HEK293 (cell line): ENCODE data around the gene MAPK14.

Experiments
- CTCF ChIA-PET: fragments of 350-600 bp; formaldehyde crosslinking; extraction: SDS; loops from one replicate; lab custom pipeline; 2021; ENCODE audit warnings: antibody characterized with exemption; lab: Yijun Ruan, JAX
- POLR2A ChIA-PET: fragments of 300-600 bp; formaldehyde crosslinking; extraction: SDS; loops from one replicate; lab custom pipeline; 2020; ENCODE audit warnings: antibody characterized with exemption, inconsistent platforms; lab: Yijun Ruan, JAX
- H3K27ac ChIP-seq: fragments of 200-500 bp; sonication (Bioruptor generic); 2 replicates; pipeline ENCODE4 v1.5.1; 2014; ENCODE audit warnings: low read depth, low read length, control low read depth, inconsistent platforms; ENCODE audit errors: extremely low read depth
- H3K36me3 ChIP-seq, 2 experiments: fragments of 200-500 bp in 1 of 2; sonication (Bioruptor generic) in 1 of 2; 1 replicate in 1 of 2; 2 replicates in 1 of 2; pipeline ENCODE4 v1.5.1; 2014 to 2017; ENCODE audit warnings: inconsistent platforms in 2 of 2, low read length in 2 of 2; ENCODE audit not compliant: control insufficient read depth in 2 of 2, insufficient read depth in 1 of 2
- H3K4me1 ChIP-seq: fragments of 200-500 bp; sonication (Bioruptor generic); 2 replicates; pipeline ENCODE4 v1.5.1; 2014; ENCODE audit warnings: mild to moderate bottlenecking, low read length, inconsistent platforms; ENCODE audit not compliant: control insufficient read depth, insufficient read depth
- H3K4me3 ChIP-seq: 2 replicates; pipeline ENCODE4 v1.5.1; 2011; ENCODE audit warnings: low read depth, mild to moderate bottlenecking, control low read depth, low read length, moderate library complexity
- H3K9me3 ChIP-seq: fragments of 200-500 bp; sonication (Bioruptor generic); 2 replicates; pipeline ENCODE4 v1.5.1; 2014; ENCODE audit warnings: low read depth, low read length, inconsistent platforms; ENCODE audit not compliant: control insufficient read depth, insufficient read depth
- GFI1B ChIP-seq: fragments of 450-650 bp; formaldehyde crosslinking; IDR thresholded peaks from 2 replicates; pipeline ENCODE4 v1.5.1; 2016; ENCODE audit warnings: missing biosample characterization, missing genetic modification characterization
- GLI4 ChIP-seq: fragments of 450-650 bp; formaldehyde crosslinking; IDR thresholded peaks from 2 replicates; pipeline ENCODE4 v1.5.1; 2016; ENCODE audit warnings: missing biosample characterization, missing genetic modification characterization
- KLF1 ChIP-seq: fragments of 450-650 bp; formaldehyde crosslinking; IDR thresholded peaks from 2 replicates; pipeline ENCODE4 v1.5.1; 2016; ENCODE audit warnings: missing biosample characterization, missing genetic modification characterization
- SCRT2 ChIP-seq: fragments of 450-650 bp; formaldehyde crosslinking; IDR thresholded peaks from 2 replicates; pipeline ENCODE4 v1.5.1; 2016; ENCODE audit warnings: missing biosample characterization, missing genetic modification characterization
- ZBTB21 ChIP-seq: fragments of 450-650 bp; formaldehyde crosslinking; IDR thresholded peaks from 2 replicates; pipeline ENCODE4 v1.5.1; 2017; ENCODE audit warnings: missing biosample characterization, missing genetic modification characterization
- ZIC2 ChIP-seq: fragments of 450-650 bp; formaldehyde crosslinking; IDR thresholded peaks from 2 replicates; pipeline ENCODE4 v1.5.1; 2016; ENCODE audit warnings: missing biosample characterization, missing genetic modification characterization
- ZNF157 ChIP-seq: fragments of 450-650 bp; formaldehyde crosslinking; IDR thresholded peaks from 2 replicates; pipeline ENCODE4 v1.5.1; 2016; ENCODE audit warnings: missing biosample characterization, missing genetic modification characterization
- ZNF292 ChIP-seq: fragments of 450-650 bp; formaldehyde crosslinking; IDR thresholded peaks from 2 replicates; pipeline ENCODE4 v1.5.1; 2016; ENCODE audit warnings: low read depth, missing biosample characterization, missing genetic modification characterization, borderline replicate concordance
- ZNF354C ChIP-seq: fragments of 450-650 bp; formaldehyde crosslinking; IDR thresholded peaks from 2 replicates; pipeline ENCODE4 v1.5.1; 2016; ENCODE audit warnings: missing biosample characterization, missing genetic modification characterization, low read depth, borderline replicate concordance
- ZNF394 ChIP-seq: fragments of 450-650 bp; formaldehyde crosslinking; IDR thresholded peaks from 2 replicates; pipeline ENCODE4 v1.5.1; 2016; ENCODE audit warnings: missing biosample characterization, missing genetic modification characterization, mild to moderate bottlenecking, moderate library complexity, borderline replicate concordance
- ZNF473 ChIP-seq: fragments of 450-650 bp; formaldehyde crosslinking; IDR thresholded peaks from 2 replicates; pipeline ENCODE4 v1.5.1; 2017; ENCODE audit warnings: missing biosample characterization, missing genetic modification characterization
- ZNF629 ChIP-seq: fragments of 450-650 bp; formaldehyde crosslinking; IDR thresholded peaks from 2 replicates; pipeline ENCODE4 v1.5.1; 2017; ENCODE audit warnings: missing biosample characterization, missing genetic modification characterization
- ZNF677 ChIP-seq: fragments of 450-650 bp; IDR thresholded peaks from 2 replicates; pipeline ENCODE4 v1.5.0; 2018; ENCODE audit warnings: missing biosample characterization, mild to moderate bottlenecking, missing genetic modification characterization, moderate library complexity
- TF ChIP-seq, protein P1 (sequence below): fragments of 450-650 bp; formaldehyde crosslinking; IDR thresholded peaks from 2 replicates; pipeline ENCODE4 v1.5.1; 2016; ENCODE audit warnings: missing biosample characterization, missing genetic modification characterization
- TF ChIP-seq, protein P2 (sequence below): fragments of 450-650 bp; formaldehyde crosslinking; IDR thresholded peaks from 2 replicates; pipeline ENCODE4 v1.5.1; 2016; ENCODE audit warnings: missing biosample characterization, missing genetic modification characterization, borderline replicate concordance
- TF ChIP-seq, protein P3 (sequence below): fragments of 450-650 bp; formaldehyde crosslinking; IDR thresholded peaks from 2 replicates; pipeline ENCODE4 v1.5.1; 2016; ENCODE audit warnings: missing biosample characterization, missing genetic modification characterization
- TF ChIP-seq, protein P4 (sequence below): sonication (generic); formaldehyde crosslinking; IDR thresholded peaks from 2 replicates; pipeline ENCODE4 v1.8.1; 2022; ENCODE audit warnings: mild to moderate bottlenecking, moderate library complexity, missing genetic modification reagents
- TF ChIP-seq, protein P5 (sequence below): fragments of 450-650 bp; formaldehyde crosslinking; IDR thresholded peaks from 2 replicates; pipeline ENCODE4 v1.5.1; 2016; ENCODE audit warnings: missing biosample characterization, missing genetic modification characterization

MAPK14 gene

DNA sequence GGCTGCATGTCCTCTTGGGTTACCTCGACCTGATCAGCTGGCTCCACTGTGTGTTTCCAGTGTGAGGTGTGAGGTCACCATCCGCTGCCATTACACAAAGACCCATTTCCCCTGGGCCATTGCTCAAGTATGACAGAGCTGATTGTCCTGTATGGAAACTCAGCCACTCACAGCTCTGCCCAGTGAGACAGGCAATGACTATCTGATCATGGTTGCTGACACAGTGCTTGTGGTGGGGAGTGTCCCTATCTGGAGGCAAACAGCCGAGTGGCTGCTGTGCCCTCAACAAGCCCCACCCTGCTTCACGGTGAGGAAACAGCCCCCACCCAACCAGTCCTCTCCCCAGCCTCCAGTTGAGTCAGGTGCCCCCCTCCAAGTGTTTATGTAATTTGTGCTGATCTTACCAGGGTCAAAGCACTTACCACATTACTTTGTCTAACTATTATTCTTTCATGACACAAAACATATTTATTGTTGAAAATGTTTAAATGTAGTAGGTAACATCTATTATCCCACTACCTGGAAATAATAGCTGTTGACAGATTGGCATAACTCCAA lies 91.0 kb downstream of the MAPK14 start (continued):
- TF ChIP-seq ZNF354C (tag by site-specific recombination) (no peak), ZBTB21 (tag by site-specific recombination) (peak; percentile 49; the same call in 1 of the 2 replicates), ZNF629 (tag by site-specific recombination) (peak; percentile 68), ZNF677 (tag by site-specific recombination) (peak; percentile 82), ZNF292 (tag by site-specific recombination) (no peak), ZNF394 (tag by site-specific recombination) (no peak), SCRT2 (tag by site-specific recombination) (0 out of 2 replicates have a peak, but pooled peaks have one; percentile 14), ZIC2 (tag by site-specific recombination) (peak; percentile 28; the same call in 1 of the 2 replicates), KLF1 (tag by site-specific recombination) (peak; percentile 70), ZNF157 (no peak)
- TF ChIP-seq, protein P1, sequence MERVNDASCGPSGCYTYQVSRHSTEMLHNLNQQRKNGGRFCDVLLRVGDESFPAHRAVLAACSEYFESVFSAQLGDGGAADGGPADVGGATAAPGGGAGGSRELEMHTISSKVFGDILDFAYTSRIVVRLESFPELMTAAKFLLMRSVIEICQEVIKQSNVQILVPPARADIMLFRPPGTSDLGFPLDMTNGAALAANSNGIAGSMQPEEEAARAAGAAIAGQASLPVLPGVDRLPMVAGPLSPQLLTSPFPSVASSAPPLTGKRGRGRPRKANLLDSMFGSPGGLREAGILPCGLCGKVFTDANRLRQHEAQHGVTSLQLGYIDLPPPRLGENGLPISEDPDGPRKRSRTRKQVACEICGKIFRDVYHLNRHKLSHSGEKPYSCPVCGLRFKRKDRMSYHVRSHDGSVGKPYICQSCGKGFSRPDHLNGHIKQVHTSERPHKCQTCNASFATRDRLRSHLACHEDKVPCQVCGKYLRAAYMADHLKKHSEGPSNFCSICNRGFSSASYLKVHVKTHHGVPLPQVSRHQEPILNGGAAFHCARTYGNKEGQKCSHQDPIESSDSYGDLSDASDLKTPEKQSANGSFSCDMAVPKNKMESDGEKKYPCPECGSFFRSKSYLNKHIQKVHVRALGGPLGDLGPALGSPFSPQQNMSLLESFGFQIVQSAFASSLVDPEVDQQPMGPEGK (tag by site-specific recombination) = no peak
- TF ChIP-seq, protein P2, sequence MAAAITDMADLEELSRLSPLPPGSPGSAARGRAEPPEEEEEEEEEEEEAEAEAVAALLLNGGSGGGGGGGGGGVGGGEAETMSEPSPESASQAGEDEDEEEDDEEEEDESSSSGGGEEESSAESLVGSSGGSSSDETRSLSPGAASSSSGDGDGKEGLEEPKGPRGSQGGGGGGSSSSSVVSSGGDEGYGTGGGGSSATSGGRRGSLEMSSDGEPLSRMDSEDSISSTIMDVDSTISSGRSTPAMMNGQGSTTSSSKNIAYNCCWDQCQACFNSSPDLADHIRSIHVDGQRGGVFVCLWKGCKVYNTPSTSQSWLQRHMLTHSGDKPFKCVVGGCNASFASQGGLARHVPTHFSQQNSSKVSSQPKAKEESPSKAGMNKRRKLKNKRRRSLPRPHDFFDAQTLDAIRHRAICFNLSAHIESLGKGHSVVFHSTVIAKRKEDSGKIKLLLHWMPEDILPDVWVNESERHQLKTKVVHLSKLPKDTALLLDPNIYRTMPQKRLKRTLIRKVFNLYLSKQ (tag by site-specific recombination) = no peak

DNA sequence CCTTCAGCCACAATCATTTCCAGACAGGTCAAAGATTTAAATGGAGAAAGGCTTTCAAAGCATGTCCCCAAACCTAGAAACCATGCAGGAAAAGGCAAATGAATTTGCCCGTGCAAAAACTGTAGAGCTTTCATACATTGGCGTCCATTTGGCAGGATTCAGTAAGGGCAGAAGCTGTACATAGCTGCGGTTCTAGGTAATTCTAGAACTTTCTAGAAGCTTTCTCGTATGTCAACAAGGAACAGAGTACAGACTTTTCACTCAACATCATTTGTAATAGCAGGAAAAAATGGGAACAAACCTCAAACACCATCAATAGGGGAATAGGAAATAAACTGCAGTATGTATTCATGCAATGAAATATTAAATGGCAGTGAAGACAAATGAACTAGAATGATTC lies 91.6 kb downstream of the MAPK14 start:
- CTCF ChIA-PET = interaction anchor here (1.4 kb wide), 1 partner anchor 24 kb away, joined by 8 read pairs; no protein-coding TSS in a partner anchor
- no peaks in the 10 kb centered on the region for H3K4me1 ChIP-seq
- H3K9me3 ChIP-seq = no peaks in the 10 kb centered on the region
- no peaks in the 10 kb centered on the region for H3K36me3 ChIP-seq
- no peak overlapping the region for H3K27ac ChIP-seq
- TF ChIP-seq GFI1B (tag by site-specific recombination) (no peak), ZNF473 (tag by site-specific recombination) (no peak), GLI4 (tag by site-specific recombination) (no peak), ZIC2 (tag by site-specific recombination) (no peak)
- TF ChIP-seq, protein P3, sequence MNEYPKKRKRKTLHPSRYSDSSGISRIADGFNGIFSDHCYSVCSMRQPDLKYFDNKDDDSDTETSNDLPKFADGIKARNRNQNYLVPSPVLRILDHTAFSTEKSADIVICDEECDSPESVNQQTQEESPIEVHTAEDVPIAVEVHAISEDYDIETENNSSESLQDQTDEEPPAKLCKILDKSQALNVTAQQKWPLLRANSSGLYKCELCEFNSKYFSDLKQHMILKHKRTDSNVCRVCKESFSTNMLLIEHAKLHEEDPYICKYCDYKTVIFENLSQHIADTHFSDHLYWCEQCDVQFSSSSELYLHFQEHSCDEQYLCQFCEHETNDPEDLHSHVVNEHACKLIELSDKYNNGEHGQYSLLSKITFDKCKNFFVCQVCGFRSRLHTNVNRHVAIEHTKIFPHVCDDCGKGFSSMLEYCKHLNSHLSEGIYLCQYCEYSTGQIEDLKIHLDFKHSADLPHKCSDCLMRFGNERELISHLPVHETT (tag by site-specific recombination) = no peak
- TF ChIP-seq, protein P4, sequence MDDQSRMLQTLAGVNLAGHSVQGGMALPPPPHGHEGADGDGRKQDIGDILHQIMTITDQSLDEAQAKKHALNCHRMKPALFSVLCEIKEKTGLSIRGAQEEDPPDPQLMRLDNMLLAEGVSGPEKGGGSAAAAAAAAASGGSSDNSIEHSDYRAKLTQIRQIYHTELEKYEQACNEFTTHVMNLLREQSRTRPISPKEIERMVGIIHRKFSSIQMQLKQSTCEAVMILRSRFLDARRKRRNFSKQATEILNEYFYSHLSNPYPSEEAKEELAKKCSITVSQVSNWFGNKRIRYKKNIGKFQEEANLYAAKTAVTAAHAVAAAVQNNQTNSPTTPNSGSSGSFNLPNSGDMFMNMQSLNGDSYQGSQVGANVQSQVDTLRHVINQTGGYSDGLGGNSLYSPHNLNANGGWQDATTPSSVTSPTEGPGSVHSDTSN (CRISPR knock-in tag) = no peak
- TF ChIP-seq, protein P5, sequence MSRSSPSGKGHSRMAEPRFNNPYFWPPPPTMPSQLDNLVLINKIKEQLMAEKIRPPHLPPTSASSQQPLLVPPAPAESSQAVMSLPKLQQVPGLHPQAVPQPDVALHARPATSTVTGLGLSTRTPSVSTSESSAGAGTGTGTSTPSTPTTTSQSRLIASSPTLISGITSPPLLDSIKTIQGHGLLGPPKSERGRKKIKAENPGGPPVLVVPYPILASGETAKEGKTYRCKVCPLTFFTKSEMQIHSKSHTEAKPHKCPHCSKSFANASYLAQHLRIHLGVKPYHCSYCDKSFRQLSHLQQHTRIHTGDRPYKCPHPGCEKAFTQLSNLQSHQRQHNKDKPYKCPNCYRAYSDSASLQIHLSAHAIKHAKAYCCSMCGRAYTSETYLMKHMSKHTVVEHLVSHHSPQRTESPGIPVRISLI = no peak
- no peak overlapping the region for H3K4me3 ChIP-seq
- POLR2A ChIA-PET = no interaction called here
